HG03432 (cell line): Measurements from ENCODE around the gene B4GALT5.
"Not testable (repeated sequence)": the region's sequence is repeated elsewhere in the genome, so short reads cannot be mapped to it uniquely, and the experiment has no call there.

Source experiments
- ATAC-seq: cut with Tn5 transposase; IDR thresholded peaks from one replicate; pipeline ENCODE4 v1.9.1; 2021; ENCODE audit warnings: mild to moderate bottlenecking, moderate library complexity; ENCODE audit not compliant: unreplicated experiment

B4GALT5 gene

GRCh38 chr20:49633023-49633422 lies 80.7 kb downstream of the B4GALT5 start:
- no peak for ATAC-seq

- ATAC-seq, result no peak
These were observed 81.7 kb downstream of the B4GALT5 start for GRCh38 chr20:49631856-49632418.

GRCh38 chr20:49631061-49631716 lies 82.5 kb downstream of the B4GALT5 start:
- peak; percentile 39 for ATAC-seq

- ATAC-seq, result peak; percentile 81
These were observed 83.2 kb downstream of the B4GALT5 start for GRCh38 chr20:49630396-49630951.

DNA sequence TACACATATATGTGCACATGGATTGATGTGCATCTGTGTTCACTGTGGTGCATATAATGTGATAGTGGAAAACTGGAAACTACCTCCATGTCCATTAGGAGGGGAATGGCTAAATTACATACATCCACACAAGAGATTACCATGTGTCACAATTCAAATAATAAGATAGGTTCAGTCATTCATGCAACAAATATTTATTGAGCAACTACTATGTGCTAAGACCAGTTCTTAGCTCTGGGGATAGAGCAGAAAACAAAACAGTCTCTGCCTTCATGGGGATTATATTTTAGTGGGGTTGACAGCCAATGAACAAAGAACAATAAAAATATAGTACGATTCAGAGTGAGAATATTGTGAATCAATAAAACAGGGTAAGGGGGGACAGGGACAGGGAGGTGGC lies 84.1 kb downstream of the B4GALT5 start:
- ATAC-seq, result no peak

- ATAC-seq, result not testable (repeated sequence)
These were observed 85.4 kb downstream of the B4GALT5 start for GRCh38 chr20:49628280-49628679.

DNA sequence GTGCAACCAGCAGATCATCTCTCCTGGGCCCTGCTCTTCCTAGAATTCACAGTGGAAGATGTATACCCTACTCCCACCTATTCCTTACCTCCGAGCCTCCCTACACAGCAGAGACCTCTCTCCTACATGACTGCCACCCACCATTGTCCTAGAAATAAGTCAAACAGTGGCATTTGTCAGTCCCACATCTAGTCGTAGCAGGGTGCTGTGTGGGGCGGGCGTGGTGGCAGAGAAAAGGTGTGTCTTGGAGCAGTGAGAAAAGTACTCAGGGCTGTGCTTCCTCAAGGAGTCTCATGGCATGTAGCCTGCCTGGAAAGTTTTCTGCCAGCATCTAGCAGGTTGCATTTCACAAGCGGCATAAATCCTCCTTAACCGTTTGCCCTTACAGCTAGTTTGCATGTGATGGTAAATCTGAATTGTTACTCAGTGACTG lies 86.3 kb downstream of the B4GALT5 start:
- ATAC-seq, result no peak

- ATAC-seq, result not testable (repeated sequence)
These were observed 88.7 kb downstream of the B4GALT5 start for GRCh38 chr20:49624988-49625387.

DNA sequence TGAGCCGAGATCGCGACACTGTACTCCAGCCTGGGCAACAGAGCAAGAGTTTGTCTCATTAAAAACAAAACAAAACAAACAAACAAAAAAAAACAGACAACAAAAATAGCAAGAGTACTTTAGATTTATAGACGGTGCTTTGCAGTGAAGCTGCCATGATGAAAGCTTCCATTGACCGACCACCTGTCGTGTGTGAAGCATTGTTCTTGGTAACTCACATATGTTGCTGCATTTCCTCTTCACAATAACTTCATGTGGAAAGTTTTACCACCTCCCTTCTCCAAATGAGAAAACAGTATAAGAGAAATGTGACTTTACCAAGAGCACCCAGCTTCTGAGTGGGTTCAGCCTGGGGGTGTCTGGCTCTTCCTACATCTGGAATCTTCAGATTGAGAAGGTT lies 89.4 kb downstream of the B4GALT5 start:
- ATAC-seq, result no peak

DNA sequence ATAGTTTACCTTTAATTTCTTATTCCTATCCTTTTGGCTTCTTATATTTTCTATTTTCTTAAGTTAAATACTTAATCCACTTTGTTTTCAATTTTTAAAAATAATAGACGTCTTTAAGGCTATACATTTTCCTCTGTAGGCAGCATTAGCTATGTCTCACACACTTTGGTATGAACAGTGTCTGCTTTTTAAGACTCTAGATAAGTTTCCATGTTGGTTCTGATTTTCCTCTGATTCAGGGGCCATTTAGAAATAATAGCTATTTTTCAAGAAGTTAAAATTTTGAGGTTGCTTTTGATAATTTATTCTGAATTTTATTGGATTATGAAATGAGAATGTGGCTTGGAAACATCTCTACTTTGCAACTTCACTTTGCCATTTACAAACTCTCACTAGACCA lies 91.4 kb downstream of the B4GALT5 start:
- ATAC-seq, result no peak

DNA sequence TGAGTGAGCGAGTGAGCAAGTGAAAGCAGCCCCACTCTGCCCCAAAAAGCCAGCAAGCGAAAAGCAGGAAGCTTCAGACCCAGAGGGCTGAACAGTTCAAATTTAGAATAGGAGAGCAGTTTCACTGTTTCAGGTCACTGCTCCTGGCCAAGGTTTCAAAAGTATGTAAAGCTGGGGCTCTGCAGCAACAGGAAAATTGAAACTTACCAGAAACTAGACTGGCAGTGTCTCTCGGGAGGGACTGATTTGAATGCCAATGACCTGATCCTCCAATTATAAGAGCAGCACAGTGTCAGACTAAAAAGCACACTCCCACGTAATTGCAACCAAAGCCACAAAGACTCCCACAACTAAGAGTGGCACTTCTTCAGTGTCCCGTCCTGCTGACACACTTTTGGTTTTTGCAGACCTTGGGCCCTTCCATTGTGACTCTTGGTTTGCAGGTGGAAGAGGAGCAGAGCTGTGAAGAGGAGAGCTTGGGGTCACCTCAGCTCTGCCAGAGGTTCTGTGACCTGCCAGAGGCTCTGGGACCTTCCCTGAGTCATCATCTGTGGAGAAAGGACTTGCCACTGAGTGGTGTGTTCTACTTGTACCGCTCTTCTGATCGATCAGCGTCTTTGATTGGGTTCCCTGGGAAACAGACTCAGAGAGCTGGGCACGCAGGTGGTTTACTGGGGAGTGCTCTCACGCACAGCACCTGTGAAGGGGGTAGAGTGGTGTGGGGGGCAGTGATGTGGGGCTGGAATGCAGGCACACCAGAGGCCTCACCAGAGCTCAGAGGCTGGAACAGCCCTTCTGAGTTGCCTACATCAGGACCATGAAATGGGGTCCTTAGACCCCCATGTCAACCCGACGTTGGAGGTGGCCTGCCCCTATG lies 93.1 kb downstream of the B4GALT5 start:
- peak; percentile 84 for ATAC-seq

- no peak for ATAC-seq
These were observed 94.3 kb downstream of the B4GALT5 start for GRCh38 chr20:49619113-49620048.

DNA sequence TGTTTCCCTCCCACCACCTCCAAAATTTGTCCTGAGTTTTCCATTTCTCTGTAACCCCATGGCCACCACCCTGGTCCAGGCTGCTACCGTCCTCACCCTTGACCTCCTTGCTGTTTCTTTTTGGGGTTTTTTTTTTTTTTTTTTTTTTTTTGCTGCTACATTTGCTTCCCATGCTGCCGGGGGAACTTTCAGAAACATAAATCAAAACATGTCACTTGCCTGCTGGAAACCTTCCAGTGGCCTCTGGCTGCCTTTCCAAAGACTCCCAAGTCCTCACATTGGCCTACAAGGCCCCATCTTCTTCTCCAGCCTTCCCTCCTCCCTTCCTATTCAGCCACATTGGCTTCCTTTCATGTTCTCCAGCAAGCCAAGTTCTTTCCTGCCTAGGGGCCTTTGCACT lies 95.4 kb downstream of the B4GALT5 start:
- ATAC-seq, result no peak

DNA sequence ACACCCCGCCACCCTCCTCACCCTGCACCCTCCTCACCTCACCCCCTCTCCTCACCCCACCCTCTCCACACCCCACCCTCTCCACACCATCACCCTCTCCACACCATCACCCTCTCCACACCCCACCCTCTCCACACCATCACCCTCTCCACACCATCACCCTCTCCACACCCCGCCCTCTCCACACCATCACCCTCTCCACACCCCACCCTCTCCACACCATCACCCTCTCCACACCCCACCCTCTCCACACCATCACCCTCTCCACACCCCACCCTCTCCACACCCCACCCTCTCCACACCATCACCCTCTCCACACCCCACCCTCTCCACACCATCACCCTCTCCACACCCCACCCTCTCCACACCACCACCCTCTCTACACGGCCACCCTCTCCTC lies 96.3 kb downstream of the B4GALT5 start:
- ATAC-seq, result not testable (repeated sequence)

- no peak for ATAC-seq
These were observed 97.3 kb downstream of the B4GALT5 start for GRCh38 chr20:49616154-49617007.

DNA sequence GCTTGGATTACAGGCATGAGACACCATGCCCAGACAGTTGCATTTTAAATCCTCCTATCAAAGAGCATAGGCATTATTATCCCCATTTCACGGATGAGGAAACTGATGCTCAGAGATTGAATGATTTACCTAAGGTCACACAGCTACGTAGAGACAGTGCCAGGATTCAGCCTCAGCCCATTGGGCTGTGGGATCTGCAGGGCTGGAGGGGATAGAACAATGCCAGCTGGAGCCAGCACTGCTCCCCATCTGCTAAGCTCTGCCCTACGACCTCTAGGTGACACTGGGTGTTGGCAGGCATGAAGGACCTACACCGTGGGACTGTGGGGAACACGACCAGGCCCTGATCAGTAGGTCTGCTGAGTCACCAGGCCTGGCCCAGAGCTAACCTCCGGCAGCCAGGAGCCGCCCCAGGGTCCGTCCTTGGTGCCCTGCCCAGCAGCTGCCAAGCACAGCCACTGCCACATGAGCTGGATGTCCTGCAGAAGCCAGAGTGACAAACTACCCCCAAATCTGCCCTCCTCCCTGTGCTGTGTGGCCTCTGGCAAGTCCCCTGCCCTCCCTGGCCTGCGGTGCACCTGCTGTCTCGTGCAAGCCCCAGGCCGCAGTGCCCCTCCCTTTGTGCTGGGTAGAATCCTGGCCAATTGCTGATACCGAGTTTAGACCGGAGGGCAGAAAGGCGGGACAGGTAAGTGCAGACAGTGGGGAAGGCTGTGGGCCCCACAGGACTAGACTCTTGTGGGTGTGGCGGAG lies 98.1 kb downstream of the B4GALT5 start:
- ATAC-seq, result no peak

- ATAC-seq, result not testable (repeated sequence)
These were observed 98.7 kb downstream of the B4GALT5 start for GRCh38 chr20:49615051-49615400.

GRCh38 chr20:49614338-49615050 lies 99.2 kb downstream of the B4GALT5 start:
- no peak for ATAC-seq
